ENCODE measurements around the gene DNER.

GRCh38 chr2:229627728-229628127, 86.6 kb downstream of the DNER start:
- TF ChIP-seq CTCF (conservative IDR thresholded peaks at IDR 0.05; ENCODE audit: low read depth, low read length) (no peak), MAZ (IDR thresholded peaks at IDR 0.05; ENCODE audit: borderline replicate concordance, low read depth, low read length) (no peak), POLR2A (IDR thresholded peaks at IDR 0.05; ENCODE audit: low read depth, low read length) (no peak), RCOR1 (IDR thresholded peaks at IDR 0.05; ENCODE audit: insufficient replicate concordance, low read length) (no peak), CEBPB (IDR thresholded peaks at IDR 0.05; ENCODE audit: low read depth, low read length) (no peak)
- TF ChIP-seq, protein P1, sequence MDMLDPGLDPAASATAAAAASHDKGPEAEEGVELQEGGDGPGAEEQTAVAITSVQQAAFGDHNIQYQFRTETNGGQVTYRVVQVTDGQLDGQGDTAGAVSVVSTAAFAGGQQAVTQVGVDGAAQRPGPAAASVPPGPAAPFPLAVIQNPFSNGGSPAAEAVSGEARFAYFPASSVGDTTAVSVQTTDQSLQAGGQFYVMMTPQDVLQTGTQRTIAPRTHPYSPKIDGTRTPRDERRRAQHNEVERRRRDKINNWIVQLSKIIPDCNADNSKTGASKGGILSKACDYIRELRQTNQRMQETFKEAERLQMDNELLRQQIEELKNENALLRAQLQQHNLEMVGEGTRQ (IDR thresholded peaks at IDR 0.05; ENCODE audit: low read depth, low read length) = no peak

Measured in IMR-90 (cell line).